ENCODE data around the gene SLC6A11.

SLC6A11 gene

GRCh38 chr3:10933805-10934481, 117.9 kb downstream of the SLC6A11 start:
- no peak for DNase-seq

GRCh38 chr3:10935028-10935427, 119.0 kb downstream of the SLC6A11 start:
- no peak for DNase-seq

GRCh38 chr3:10935846-10936631, 120.0 kb downstream of the SLC6A11 start:
- no peak for DNase-seq

GRCh38 chr3:10936686-10937085, 120.7 kb downstream of the SLC6A11 start:
- DNase-seq, result no peak

- DNase-seq, result no peak
Measured at GRCh38 chr3:10937141-10937825, 121.3 kb downstream of the SLC6A11 start.

- DNase-seq, result no peak
Measured at GRCh38 chr3:10939556-10939955, 123.5 kb downstream of the SLC6A11 start.

- no peak for DNase-seq
Measured at GRCh38 chr3:10940106-10940505, 124.1 kb downstream of the SLC6A11 start.

- DNase-seq, result no peak
Measured at GRCh38 chr3:10941972-10942371, 125.9 kb downstream of the SLC6A11 start.

GRCh38 chr3:10942690-10943205, 126.7 kb downstream of the SLC6A11 start:
- no peak for DNase-seq

- DNase-seq, result no peak
Measured at GRCh38 chr3:10944866-10945265, 128.8 kb downstream of the SLC6A11 start.

GRCh38 chr3:10945683-10946287, 129.8 kb downstream of the SLC6A11 start:
- no peak for DNase-seq

GRCh38 chr3:10946526-10946925, 130.5 kb downstream of the SLC6A11 start:
- DNase-seq, result no peak

- DNase-seq, result no peak
Measured at GRCh38 chr3:10948326-10948725, 132.3 kb downstream of the SLC6A11 start.

- DNase-seq, result no peak
Measured at GRCh38 chr3:10949197-10949596, 133.2 kb downstream of the SLC6A11 start.

- DNase-seq, result no peak
Measured at GRCh38 chr3:10950476-10951294, 134.7 kb downstream of the SLC6A11 start.

GRCh38 chr3:10951295-10951926, 135.4 kb downstream of the SLC6A11 start:
- no peak for DNase-seq

GRCh38 chr3:10952525-10952924, 136.5 kb downstream of the SLC6A11 start:
- no peak for DNase-seq

- DNase-seq, result no peak
Measured at GRCh38 chr3:10954740-10955139, 138.7 kb downstream of the SLC6A11 start.

- DNase-seq, result no peak
Measured at GRCh38 chr3:10955711-10956453, 139.9 kb downstream of the SLC6A11 start.

GRCh38 chr3:10956531-10956930, 140.5 kb downstream of the SLC6A11 start:
- no peak for DNase-seq

GRCh38 chr3:10956986-10957385, 141.0 kb downstream of the SLC6A11 start:
- DNase-seq, result no peak
